KMS-11 (cell line): ENCODE data around the gene MRPS18A.

Source experiments
- H2AFZ ChIP-seq: fragments of 200-600 bp; sonication (generic); 2 replicates; pipeline ENCODE4 v1.6.1; 2016; ENCODE audit warnings: antibody characterized with exemption, mixed run types, low read depth
- H3K27ac ChIP-seq: fragments of 200-600 bp; sonication (generic); 2 replicates; pipeline ENCODE4 v1.6.1; 2016; ENCODE audit warnings: mild to moderate bottlenecking, mixed run types
- H3K27me3 ChIP-seq: fragments of 200-600 bp; sonication (generic); 2 replicates; pipeline ENCODE4 v1.6.1; 2017; ENCODE audit warnings: mild to moderate bottlenecking, low read depth, mixed run types, moderate library complexity; ENCODE audit not compliant: insufficient read depth
- H3K36me3 ChIP-seq: fragments of 200-600 bp; sonication (generic); 2 replicates; pipeline ENCODE4 v1.6.1; 2017; ENCODE audit warnings: mild to moderate bottlenecking, mixed run types; ENCODE audit not compliant: insufficient read depth
- H3K4me1 ChIP-seq: fragments of 200-600 bp; sonication (generic); 2 replicates; pipeline ENCODE4 v1.6.1; 2016; ENCODE audit warnings: mild to moderate bottlenecking, low read depth, mixed run types; ENCODE audit not compliant: poor library complexity, severe bottlenecking
- H3K4me2 ChIP-seq: fragments of 200-600 bp; sonication (generic); 2 replicates; pipeline ENCODE4 v1.7.0; 2016; ENCODE audit warnings: mild to moderate bottlenecking, mixed run types
- H3K4me3 ChIP-seq: fragments of 200-600 bp; sonication (generic); IDR thresholded peaks from 2 replicates; pipeline ENCODE4 v1.6.1; 2017; ENCODE audit warnings: low read depth, low read length, mixed read lengths; ENCODE audit not compliant: insufficient read depth
- H3K79me2 ChIP-seq: fragments of 200-600 bp; sonication (generic); 2 replicates; pipeline ENCODE4 v1.6.1; 2016; ENCODE audit warnings: low read depth, mixed run types; ENCODE audit not compliant: insufficient read depth
- H3K9ac ChIP-seq: fragments of 200-600 bp; sonication (generic); 2 replicates; pipeline ENCODE4 v1.6.1; 2016; ENCODE audit warnings: mild to moderate bottlenecking, mixed run types
- H4K20me1 ChIP-seq: fragments of 200-600 bp; sonication (generic); 2 replicates; pipeline ENCODE4 v1.6.1; 2016; ENCODE audit warnings: mild to moderate bottlenecking, mixed run types; ENCODE audit not compliant: insufficient read depth
- CTCF ChIP-seq: fragments of 200-600 bp; sonication (generic); conservative IDR thresholded peaks from 2 replicates; pipeline ENCODE4 v1.6.1; 2017; ENCODE audit warnings: low read depth, mild to moderate bottlenecking, antibody characterized with exemption, low read length, moderate library complexity, mixed read lengths

Gene MRPS18A

GRCh38 chr6:43671011-43671800, 16.4 kb downstream of the MRPS18A start:
- Histone ChIP-seq H2AFZ (no peak overlapping the region), H3K9ac (no peak overlapping the region), H3K79me2 (no peaks in the 10 kb centered on the region), H3K4me2 (peak overlapping the region; percentile 85), H3K4me3 (no peak overlapping the region), H3K27me3 (no peaks in the 10 kb centered on the region), H3K27ac (peak overlapping the region; percentile 78), H3K36me3 (no peaks in the 10 kb centered on the region), H4K20me1 (no peaks in the 10 kb centered on the region), H3K4me1 (peaks cover 60% of the 10 kb centered on the region)
- TF ChIP-seq CTCF, result no peak

GRCh38 chr6:43670623-43670986, 17.0 kb downstream of the MRPS18A start:
- Histone ChIP-seq H2AFZ (no peak overlapping the region), H3K27ac (peak overlapping the region; percentile 78), H3K4me1 (peaks cover 62% of the 10 kb centered on the region), H4K20me1 (no peaks in the 10 kb centered on the region), H3K4me3 (no peak overlapping the region), H3K27me3 (no peaks in the 10 kb centered on the region), H3K4me2 (peak overlapping the region; percentile 85), H3K79me2 (no peaks in the 10 kb centered on the region), H3K36me3 (no peaks in the 10 kb centered on the region), H3K9ac (no peak overlapping the region)
- no peak for TF ChIP-seq CTCF

GRCh38 chr6:43669922-43670622, 17.5 kb downstream of the MRPS18A start:
- Histone ChIP-seq H3K27me3 (no peaks in the 10 kb centered on the region), H3K9ac (peak overlapping the region; percentile 27; the same call in 1 of the 2 replicates), H3K4me1 (peaks cover 62% of the 10 kb centered on the region), H2AFZ (no peak overlapping the region), H3K4me2 (peak overlapping the region; percentile 85), H3K27ac (peak overlapping the region; percentile 78), H3K4me3 (no peak overlapping the region), H3K36me3 (no peaks in the 10 kb centered on the region), H3K79me2 (no peaks in the 10 kb centered on the region), H4K20me1 (no peaks in the 10 kb centered on the region)
- no peak for TF ChIP-seq CTCF

- peak overlapping the region; percentile 78 for H3K27ac ChIP-seq
Observed at GRCh38 chr6:43669050-43669921, 18.3 kb downstream of the MRPS18A start.

More at GRCh38 chr6:43669050-43669921, 18.3 kb downstream of the MRPS18A start:
- Histone ChIP-seq H3K4me2 (peak overlapping the region; percentile 85), H3K36me3 (no peaks in the 10 kb centered on the region), H3K79me2 (no peaks in the 10 kb centered on the region), H4K20me1 (no peaks in the 10 kb centered on the region), H2AFZ (no peak overlapping the region), H3K9ac (peak overlapping the region; percentile 27; the same call in 1 of the 2 replicates), H3K4me3 (no peak overlapping the region), H3K27me3 (no peaks in the 10 kb centered on the region), H3K4me1 (peaks cover 62% of the 10 kb centered on the region)
- TF ChIP-seq CTCF, result no peak
